GM18868 (cell line): ENCODE results near the gene PNMA1.
A peak's percentile ranks its signal among the peaks of the same experiment; 100 is the strongest.

Experiments used
- ATAC-seq: cut with Tn5 transposase; IDR thresholded peaks from one replicate; pipeline ENCODE4 v1.9.1; 2021; ENCODE audit warnings: mild to moderate bottlenecking, moderate library complexity; ENCODE audit not compliant: unreplicated experiment

PNMA1 gene

GRCh38 chr14:73678698-73679097 is 35.5 kb downstream of the PNMA1 start:
- no peak for ATAC-seq

GRCh38 chr14:73674986-73675385 is 39.2 kb downstream of the PNMA1 start:
- ATAC-seq = no peak

- ATAC-seq = no peak
Observed at GRCh38 chr14:73667854-73668253, 46.3 kb downstream of the PNMA1 start.

GRCh38 chr14:73666583-73666982 is 47.6 kb downstream of the PNMA1 start:
- ATAC-seq = no peak

GRCh38 chr14:73665130-73665529 is 49.1 kb downstream of the PNMA1 start:
- ATAC-seq = no peak

GRCh38 chr14:73663548-73664212 is 50.5 kb downstream of the PNMA1 start:
- ATAC-seq = peak; percentile 72

- no peak for ATAC-seq
Observed at GRCh38 chr14:73662487-73662943, 51.7 kb downstream of the PNMA1 start.

- ATAC-seq = no peak
Observed at GRCh38 chr14:73661872-73662271, 52.3 kb downstream of the PNMA1 start.
